GM23338 (cell line): ENCODE measurements around the gene ATF7IP2. TPM values are rescaled to one million over a fixed set of nuclear protein-coding genes. Genes with fewer than 3 reads are reported as not detected.

ENCODE experiments used
- ATAC-seq: fragments of 200-7000 bp; cut with Tn5 transposase; 3 replicates; pipeline ENCODE4 v1.9.1; 2020
- DNase-seq: peaks from one replicate; pipeline ENCODE4 v3.0.0-alpha.2; 2015; ENCODE audit warnings: low spot score
- H2AFZ ChIP-seq: fragments of 200-600 bp; sonication (generic); 2 replicates; pipeline ENCODE4 v1.8.0; 2016; ENCODE audit warnings: antibody characterized with exemption, mild to moderate bottlenecking, moderate library complexity
- H3F3A ChIP-seq: fragments of 200-600 bp; sonication (generic); replicated peaks from 2 replicates; pipeline ENCODE4 v1.8.0; 2017; ENCODE audit warnings: antibody characterized with exemption, mixed run types, low read depth
- H3K27ac ChIP-seq: fragments of 200-600 bp; sonication (generic); 2 replicates; pipeline ENCODE4 v1.6.1; 2016; ENCODE audit warnings: low read depth
- H3K27me3 ChIP-seq: fragments of 200-600 bp; sonication (generic); 2 replicates; pipeline ENCODE4 v1.8.0; 2016; ENCODE audit warnings: mild to moderate bottlenecking, mixed run types, moderate library complexity; ENCODE audit not compliant: insufficient read depth
- H3K36me3 ChIP-seq: fragments of 200-600 bp; sonication (generic); 2 replicates; pipeline ENCODE4 v1.8.0; 2016; ENCODE audit warnings: mild to moderate bottlenecking; ENCODE audit not compliant: insufficient read depth
- H3K4me1 ChIP-seq: fragments of 200-600 bp; sonication (generic); 2 replicates; pipeline ENCODE4 v1.8.0; 2016; ENCODE audit warnings: mild to moderate bottlenecking, moderate library complexity; ENCODE audit not compliant: insufficient read depth
- H3K4me2 ChIP-seq: fragments of 200-600 bp; sonication (generic); 2 replicates; pipeline ENCODE4 v1.7.1; 2017; ENCODE audit warnings: mixed run types
- H3K4me3 ChIP-seq: fragments of 200-600 bp; sonication (generic); 2 replicates; pipeline ENCODE4 v1.6.1; 2016; ENCODE audit warnings: mixed run types
- H3K79me2 ChIP-seq: fragments of 200-600 bp; sonication (generic); replicated peaks from 2 replicates; pipeline ENCODE4 v1.8.0; 2017; ENCODE audit warnings: mild to moderate bottlenecking; ENCODE audit not compliant: insufficient read depth
- H3K9me2 ChIP-seq: fragments of 200-600 bp; sonication (generic); 2 replicates; pipeline ENCODE4 v1.8.0; 2017; ENCODE audit not compliant: insufficient read depth
- H4K20me1 ChIP-seq: fragments of 200-600 bp; sonication (generic); replicated peaks from 2 replicates; pipeline ENCODE4 v1.8.0; 2017; ENCODE audit warnings: mild to moderate bottlenecking; ENCODE audit not compliant: insufficient read depth
- H3K27ac Mint-ChIP-seq: 2 replicates; pipeline ENCODE4 v1.8.0; 2020; ENCODE audit warnings: inconsistent platforms, mild to moderate bottlenecking, moderate library complexity, mixed read lengths
- H3K27me3 Mint-ChIP-seq: 3 replicates; pipeline ENCODE4 v1.8.0; 2022; ENCODE audit warnings: low read depth, mild to moderate bottlenecking, moderate library complexity, mixed read lengths, inconsistent platforms; ENCODE audit not compliant: insufficient read depth, poor library complexity
- H3K36me3 Mint-ChIP-seq: 3 replicates; pipeline ENCODE4 v1.8.0; 2021; ENCODE audit warnings: low read depth, mild to moderate bottlenecking, inconsistent platforms, moderate library complexity, mixed read lengths
- H3K4me1 Mint-ChIP-seq: 3 replicates; pipeline ENCODE4 v1.8.0; 2020; ENCODE audit warnings: mild to moderate bottlenecking, inconsistent platforms, mixed read lengths
- H3K4me3 Mint-ChIP-seq: 3 replicates; pipeline ENCODE4 v1.8.0; 2021; ENCODE audit warnings: moderate library complexity, mild to moderate bottlenecking, inconsistent platforms, mixed read lengths
- H3K9me3 Mint-ChIP-seq: 3 replicates; pipeline ENCODE4 v1.8.0; 2020; ENCODE audit warnings: moderate library complexity, mild to moderate bottlenecking, inconsistent platforms, mixed read lengths
- CREB1 ChIP-seq: fragments of 250-450 bp; sonication (Bioruptor Pico); IDR thresholded peaks from 2 replicates; pipeline ENCODE4 v1.5.0; 2020; ENCODE audit warnings: low read depth, mild to moderate bottlenecking, moderate library complexity
- CTCF ChIP-seq, 2 experiments: fragments of 200-600 bp in 1 of 2; sonication (generic) in 1 of 2; conservative IDR thresholded peaks; 2 replicates each; pipeline versions ENCODE4 v1.5.1 to v1.6.1; 2016 to 2017; ENCODE audit warnings: antibody characterized with exemption in 2 of 2, low read depth in 2 of 2, mild to moderate bottlenecking in 2 of 2, moderate library complexity in 1 of 2
- ETS1 ChIP-seq: IDR thresholded peaks from 2 replicates; pipeline ENCODE4 v1.6.1; 2016; ENCODE audit warnings: antibody characterized with exemption
- EZH2 ChIP-seq: fragments of 200-600 bp; sonication (generic); IDR thresholded peaks from one replicate; pipeline ENCODE4 v1.8.0; 2017; ENCODE audit warnings: antibody characterized with exemption, mild to moderate bottlenecking, low read depth; ENCODE audit not compliant: unreplicated experiment
- EZH2phosphoT487 ChIP-seq: fragments of 200-600 bp; sonication (generic); IDR thresholded peaks from one replicate; pipeline ENCODE4 v1.8.1; 2018; ENCODE audit warnings: antibody characterized with exemption; ENCODE audit not compliant: unreplicated experiment
- POLR2AphosphoS5 ChIP-seq: IDR thresholded peaks from 2 replicates; pipeline ENCODE4 v1.6.1; 2016; ENCODE audit warnings: antibody characterized with exemption, low read depth
- ZNF114 ChIP-seq: fragments of 250-450 bp; sonication (Bioruptor Pico); IDR thresholded peaks from 2 replicates; pipeline ENCODE4 v1.5.0; 2020; ENCODE audit warnings: mild to moderate bottlenecking, moderate library complexity
- ZNF462 ChIP-seq: fragments of 250-450 bp; sonication (Bioruptor Pico); IDR thresholded peaks from 2 replicates; pipeline ENCODE4 v1.5.0; 2020; ENCODE audit warnings: mild to moderate bottlenecking, moderate library complexity
- long read RNA-seq: library from polyadenylated mRNA; unstranded; transcript quantifications from one replicate; pipeline ENCODE4 v2.0.0, GENCODE V29; 2020; ENCODE audit not compliant: unreplicated experiment
- polyA plus RNA-seq: library from polyadenylated mRNA; unstranded; fragments of >200 nt; fragmentation: Nextera tagmentation; extraction: Ambion mirVana; gene quantifications from 2 replicates; pipeline ENCODE4 v1.2.1, GENCODE V29; 2016
- total RNA-seq: library from RNA; depleted of rRNA; stranded (reverse); fragments of >200 nt; shearing (Covaris generic); gene quantifications from 2 replicates; pipeline ENCODE4 v1.2.3, GENCODE V29; 2014; rRNA removed

The ATF7IP2 gene
- 27.9 and 30.4 TPM in 2 replicates for total RNA-seq
- 47.4 and 55.7 TPM in 2 replicates for polyA plus RNA-seq
- long read RNA-seq, partial matches to known transcripts: 0 of 4 reads
- long read RNA-seq, other reads (novel, unspliced or antisense): 0 of 4 reads

GRCh38 chr16:10385725-10386516, at the start of gene ATF7IP2:
Gene ATF7IP2 (plus strand): TSS chr16:10386061. CDS start chr16:10430621, 44,560 bp downstream.
- ATAC-seq (peak; percentile 96), DNase-seq (peak; percentile 99)
- H3K79me2 ChIP-seq: peaks cover 42% of the 10 kb centered on the region
- H3K27me3 Mint-ChIP-seq: peaks cover 5% of the 10 kb centered on the region
- peak within 1 kb of the TSS; percentile 89 for H3K4me3 Mint-ChIP-seq
- H3K36me3 Mint-ChIP-seq: peaks cover 18% of the 10 kb centered on the region
- 0 out of 2 replicates have a peak within 1 kb of the TSS, but pooled peaks have one; percentile 75 for H3K27ac Mint-ChIP-seq
- no peaks in the 10 kb centered on the region for H3K27me3 ChIP-seq
- H3K4me3 ChIP-seq: peak within 1 kb of the TSS; percentile 69
- peaks cover 7% of the 10 kb centered on the region; the same call in 2 of the 3 replicates for H3K9me3 Mint-ChIP-seq
- peaks cover 10% of the 10 kb centered on the region; the same call in 1 of the 2 replicates for H3K36me3 ChIP-seq
- H3K9me2 ChIP-seq: peaks cover 4% of the 10 kb centered on the region; the same call in 1 of the 2 replicates
- peak within 1 kb of the TSS; percentile 11; the same call in 1 of the 2 replicates for H2AFZ ChIP-seq
- H3F3A ChIP-seq: no peaks in the 10 kb centered on the region
- no peak for TF ChIP-seq EZH2phosphoT487
- TF ChIP-seq ETS1: no peak
- no peak for TF ChIP-seq CTCF (conservative IDR thresholded peaks at IDR 0.05; ENCODE audit: low read depth in 2 of 2)
- TF ChIP-seq EZH2: no peak
- TF ChIP-seq CREB1 (CRISPR knock-in tag): peak; percentile 58; the same call in 1 of the 2 replicates
- no peak for TF ChIP-seq ZNF462 (CRISPR knock-in tag)
- TF ChIP-seq ZNF114 (CRISPR knock-in tag): no peak
- peak; percentile 99 for TF ChIP-seq POLR2AphosphoS5
- no peak within 1 kb of the TSS for H3K27ac ChIP-seq
- H4K20me1 ChIP-seq: peaks cover 7% of the 10 kb centered on the region
- H3K4me1 Mint-ChIP-seq: peaks cover 8% of the 10 kb centered on the region
- H3K4me2 ChIP-seq: peak within 1 kb of the TSS; percentile 83
- H3K4me1 ChIP-seq: peaks cover 3% of the 10 kb centered on the region; the same call in 1 of the 2 replicates
